Astrocyte of the cerebellum (primary cell): ENCODE data around the gene GLI3.

Source experiments
- DNase-seq: peaks from one replicate; pipeline ENCODE4 v3.0.0-alpha.2; 2011; ENCODE audit warnings: low read depth
- H3K4me3 ChIP-seq: 2 replicates; pipeline ENCODE4 v1.5.1; 2011; ENCODE audit warnings: mild to moderate bottlenecking, low read depth, low read length, moderate library complexity
- in situ Hi-C: cut with HindIII; loops from 2 replicates; pipeline ENCODE4 v1.10.0; 2017; ENCODE audit warnings: low sequenced_read_pairs
- TF ChIP-seq, protein P1 (sequence below): IDR thresholded peaks from 2 replicates; pipeline ENCODE4 v1.5.1; 2012; ENCODE audit warnings: low read length, low read depth, moderate library complexity, mild to moderate bottlenecking; ENCODE audit errors: missing control alignments

Gene GLI3

DNA sequence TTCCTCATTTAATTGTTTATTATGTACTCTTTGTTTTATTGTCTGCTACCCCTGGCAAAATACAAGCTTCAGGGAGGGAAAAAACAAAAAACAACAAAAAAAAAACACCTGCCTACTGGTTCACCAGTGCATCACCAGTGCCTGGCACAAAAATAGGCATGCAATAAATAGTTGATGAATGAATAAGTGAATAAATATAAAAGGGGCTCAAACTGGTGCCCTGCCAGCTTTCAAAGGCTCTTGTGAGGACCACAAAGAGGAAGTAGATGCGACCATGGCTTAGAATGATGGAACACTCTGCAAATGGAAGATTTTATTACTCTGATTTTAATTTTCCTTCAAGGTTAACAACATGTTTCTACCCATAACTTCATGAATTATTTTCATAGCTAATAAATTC, 321.1 kb downstream of the GLI3 start:
- in situ Hi-C loops: no loop called here
- no peak overlapping the region for H3K4me3 ChIP-seq
- TF ChIP-seq, protein P1, sequence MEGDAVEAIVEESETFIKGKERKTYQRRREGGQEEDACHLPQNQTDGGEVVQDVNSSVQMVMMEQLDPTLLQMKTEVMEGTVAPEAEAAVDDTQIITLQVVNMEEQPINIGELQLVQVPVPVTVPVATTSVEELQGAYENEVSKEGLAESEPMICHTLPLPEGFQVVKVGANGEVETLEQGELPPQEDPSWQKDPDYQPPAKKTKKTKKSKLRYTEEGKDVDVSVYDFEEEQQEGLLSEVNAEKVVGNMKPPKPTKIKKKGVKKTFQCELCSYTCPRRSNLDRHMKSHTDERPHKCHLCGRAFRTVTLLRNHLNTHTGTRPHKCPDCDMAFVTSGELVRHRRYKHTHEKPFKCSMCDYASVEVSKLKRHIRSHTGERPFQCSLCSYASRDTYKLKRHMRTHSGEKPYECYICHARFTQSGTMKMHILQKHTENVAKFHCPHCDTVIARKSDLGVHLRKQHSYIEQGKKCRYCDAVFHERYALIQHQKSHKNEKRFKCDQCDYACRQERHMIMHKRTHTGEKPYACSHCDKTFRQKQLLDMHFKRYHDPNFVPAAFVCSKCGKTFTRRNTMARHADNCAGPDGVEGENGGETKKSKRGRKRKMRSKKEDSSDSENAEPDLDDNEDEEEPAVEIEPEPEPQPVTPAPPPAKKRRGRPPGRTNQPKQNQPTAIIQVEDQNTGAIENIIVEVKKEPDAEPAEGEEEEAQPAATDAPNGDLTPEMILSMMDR: no peak
- no peak for DNase-seq

DNA sequence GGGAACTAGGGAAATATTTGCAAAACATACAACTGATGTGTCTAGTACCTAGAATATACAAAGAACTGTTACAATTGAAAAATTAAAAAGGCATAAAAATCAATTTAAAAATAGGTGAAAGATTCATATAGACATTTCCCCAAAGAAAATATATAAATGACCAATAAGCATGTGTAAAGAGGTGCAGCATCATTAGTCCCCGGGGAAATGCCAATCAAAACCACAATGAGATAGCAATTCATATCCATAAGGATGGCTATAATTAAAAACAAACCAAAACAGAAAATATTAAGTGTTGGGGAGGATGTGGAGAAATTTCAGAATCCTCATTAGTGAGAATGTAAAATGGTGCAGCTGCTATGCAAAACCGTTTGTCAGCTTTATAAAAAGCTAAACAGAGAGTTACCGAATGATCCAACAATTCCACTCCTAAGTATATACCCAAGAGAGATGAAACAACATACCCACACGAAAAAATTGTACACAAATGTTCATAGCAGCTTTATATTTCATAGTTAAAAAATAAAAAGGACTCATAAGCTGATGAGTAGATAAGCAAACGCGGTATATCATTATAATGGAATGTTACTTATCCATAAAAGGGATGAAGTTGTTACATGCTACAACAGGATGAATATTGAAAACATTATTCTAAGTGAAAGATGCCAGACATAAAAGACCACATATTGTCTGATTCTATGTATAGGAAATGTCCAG, 324.0 kb downstream of the GLI3 start:
- TF ChIP-seq, protein P1: no peak
- H3K4me3 ChIP-seq: no peak overlapping the region
- in situ Hi-C loops: no loop called here
- no peak for DNase-seq

- DNase-seq: no peak
- TF ChIP-seq, protein P1: no peak
- in situ Hi-C loops: no loop called here
- no peak overlapping the region for H3K4me3 ChIP-seq
These were observed 324.6 kb downstream of the GLI3 start for GRCh38 chr7:41912426-41912825.

- in situ Hi-C loops: no loop called here
- no peak for DNase-seq
- TF ChIP-seq, protein P1: no peak
- no peak overlapping the region for H3K4me3 ChIP-seq
These were observed 325.2 kb downstream of the GLI3 start for GRCh38 chr7:41911792-41912191.
